A549 treated with dexamethasone at 1 μM for 4 hours (cell line): Measurements from ENCODE around the gene ADAMTS14. TPM values are rescaled to one million over a fixed set of nuclear protein-coding genes. Genes with fewer than 3 reads are reported as not detected.

Source experiments
- total RNA-seq: library from RNA; stranded (reverse); fragments of 200-300 nt; extraction: Qiagen RNA extraction; gene quantifications from 5 replicates; pipeline ENCODE4 v1.2.3, GENCODE V29; 2022

Gene ADAMTS14, protein sequence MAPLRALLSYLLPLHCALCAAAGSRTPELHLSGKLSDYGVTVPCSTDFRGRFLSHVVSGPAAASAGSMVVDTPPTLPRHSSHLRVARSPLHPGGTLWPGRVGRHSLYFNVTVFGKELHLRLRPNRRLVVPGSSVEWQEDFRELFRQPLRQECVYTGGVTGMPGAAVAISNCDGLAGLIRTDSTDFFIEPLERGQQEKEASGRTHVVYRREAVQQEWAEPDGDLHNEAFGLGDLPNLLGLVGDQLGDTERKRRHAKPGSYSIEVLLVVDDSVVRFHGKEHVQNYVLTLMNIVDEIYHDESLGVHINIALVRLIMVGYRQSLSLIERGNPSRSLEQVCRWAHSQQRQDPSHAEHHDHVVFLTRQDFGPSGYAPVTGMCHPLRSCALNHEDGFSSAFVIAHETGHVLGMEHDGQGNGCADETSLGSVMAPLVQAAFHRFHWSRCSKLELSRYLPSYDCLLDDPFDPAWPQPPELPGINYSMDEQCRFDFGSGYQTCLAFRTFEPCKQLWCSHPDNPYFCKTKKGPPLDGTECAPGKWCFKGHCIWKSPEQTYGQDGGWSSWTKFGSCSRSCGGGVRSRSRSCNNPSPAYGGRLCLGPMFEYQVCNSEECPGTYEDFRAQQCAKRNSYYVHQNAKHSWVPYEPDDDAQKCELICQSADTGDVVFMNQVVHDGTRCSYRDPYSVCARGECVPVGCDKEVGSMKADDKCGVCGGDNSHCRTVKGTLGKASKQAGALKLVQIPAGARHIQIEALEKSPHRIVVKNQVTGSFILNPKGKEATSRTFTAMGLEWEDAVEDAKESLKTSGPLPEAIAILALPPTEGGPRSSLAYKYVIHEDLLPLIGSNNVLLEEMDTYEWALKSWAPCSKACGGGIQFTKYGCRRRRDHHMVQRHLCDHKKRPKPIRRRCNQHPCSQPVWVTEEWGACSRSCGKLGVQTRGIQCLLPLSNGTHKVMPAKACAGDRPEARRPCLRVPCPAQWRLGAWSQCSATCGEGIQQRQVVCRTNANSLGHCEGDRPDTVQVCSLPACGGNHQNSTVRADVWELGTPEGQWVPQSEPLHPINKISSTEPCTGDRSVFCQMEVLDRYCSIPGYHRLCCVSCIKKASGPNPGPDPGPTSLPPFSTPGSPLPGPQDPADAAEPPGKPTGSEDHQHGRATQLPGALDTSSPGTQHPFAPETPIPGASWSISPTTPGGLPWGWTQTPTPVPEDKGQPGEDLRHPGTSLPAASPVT
- 0.11 to 0.22 TPM (median 0.16 TPM) in 5 replicates for total RNA-seq

DNA sequence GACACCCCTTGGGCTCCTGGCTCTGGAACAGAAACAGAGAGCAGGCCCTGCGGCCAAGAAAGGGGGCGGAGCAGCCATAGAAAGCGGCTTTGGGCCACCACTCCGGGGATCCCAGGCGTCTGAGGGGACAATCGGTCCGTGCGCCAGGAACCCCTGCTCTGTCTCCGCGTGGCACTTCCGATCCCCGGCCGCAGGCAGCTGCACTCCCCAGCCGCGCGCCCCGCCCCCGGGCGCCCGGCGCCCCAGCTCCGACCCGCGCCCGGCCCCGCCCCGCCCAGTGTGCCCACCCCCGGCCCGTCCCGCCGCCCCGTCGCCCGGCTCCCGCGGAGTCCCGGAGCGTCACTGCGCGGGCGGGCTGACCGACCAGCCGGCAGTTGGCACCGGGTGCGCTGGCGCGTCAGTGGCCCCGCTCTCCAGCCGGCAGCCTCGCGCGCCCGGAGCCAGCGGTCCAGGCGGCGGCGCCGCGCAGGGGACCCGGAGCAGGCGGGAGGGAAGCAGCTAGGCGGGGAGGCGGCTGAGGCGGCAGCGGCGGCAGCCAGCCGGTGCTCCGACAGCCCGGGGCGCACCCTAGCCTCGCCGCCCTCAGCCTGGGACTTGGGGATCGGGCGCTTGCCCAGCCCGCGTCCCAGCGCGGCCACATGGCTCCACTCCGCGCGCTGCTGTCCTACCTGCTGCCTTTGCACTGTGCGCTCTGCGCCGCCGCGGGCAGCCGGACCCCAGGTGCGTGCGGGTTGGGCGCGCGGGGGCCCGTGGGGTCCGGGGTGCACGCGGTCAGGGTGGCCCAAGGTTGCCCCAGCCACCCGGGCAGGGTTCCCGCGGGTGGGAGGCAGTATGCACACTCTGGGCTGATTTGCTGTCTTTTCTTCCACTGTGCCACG lies at the start of gene ADAMTS14:
TSS of gene ADAMTS14 (plus strand) at position 342 of the 878 bp plus-strand sequence. CDS start at position 639, 297 bp downstream.

DNA sequence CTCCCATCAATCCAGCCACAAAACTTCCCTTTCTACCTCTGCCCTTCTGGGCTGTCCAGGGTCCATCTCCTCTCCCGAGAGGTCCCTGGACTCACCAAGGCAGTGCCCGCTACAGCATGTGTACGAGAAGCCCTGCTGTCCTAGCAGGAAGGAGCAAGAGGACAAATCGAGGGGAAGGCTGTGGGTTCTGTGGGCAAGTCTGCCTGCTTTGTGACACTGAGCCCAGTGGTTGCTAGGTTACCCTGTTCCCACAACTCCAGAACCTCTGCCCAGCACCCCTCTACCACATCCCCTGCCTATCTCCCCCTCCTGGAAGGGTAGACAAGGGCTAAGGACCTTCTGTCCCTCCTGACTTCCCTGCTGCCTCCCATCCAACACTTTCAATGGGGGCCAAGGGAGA lies 112.9 kb downstream of the ADAMTS14 start, which contains the start of gene TBATA:
TSS of gene TBATA (minus strand) at position 188 of the 400 bp plus-strand sequence. CDS start 1,998 bp downstream, outside the sequence.

Other genes with a start within 250 kb of the ADAMTS14 start
- 0.05 TPM in 1 of 5 replicates, not detected in the others for gene NODAL, start 230.8 kb upstream of the ADAMTS14 start, total RNA-seq
- gene PALD1, start 193.7 kb upstream of the ADAMTS14 start, total RNA-seq = 4.8 to 6.9 TPM (median 6.7 TPM) in 5 replicates
- gene PRF1, start 69.8 kb upstream of the ADAMTS14 start, total RNA-seq = 0.02 to 0.16 TPM (median 0.05 TPM) in 3 of 5 replicates, not detected in the others
- gene TBATA, start 112.9 kb downstream of the ADAMTS14 start, total RNA-seq = not detected in 5 replicates
- gene SGPL1, start 143.4 kb downstream of the ADAMTS14 start, total RNA-seq = 30.3 to 34.4 TPM (median 32.4 TPM) in 5 replicates
- gene PCBD1, start 216.1 kb downstream of the ADAMTS14 start, total RNA-seq = 209 to 252 TPM (median 218 TPM) in 5 replicates